PC-3 (cell line): ENCODE results near the gene PIM3. TPM values are rescaled to one million over a fixed set of nuclear protein-coding genes. Genes with fewer than 3 reads are reported as not detected.

Experiments
- ATAC-seq: fragments of 200-7000 bp; cut with Tn5 transposase; 2 replicates; pipeline ENCODE4 v1.9.1; 2020; ENCODE audit warnings: mild to moderate bottlenecking, moderate library complexity
- BruUV-seq: library from RNA; stranded (reverse); fragments of 400-500 nt; replicated peaks from 2 replicates; lab custom pipeline; 2021; lab: Mats Ljungman, UMichigan
- CTCF ChIA-PET: fragments of 300-600 bp; sonication (Branson Sonifier 250); formaldehyde crosslinking; loops from one replicate; lab custom pipeline; 2022; ENCODE audit warnings: antibody characterized with exemption; lab: Charles Lee
- POLR2A ChIA-PET: fragments of 300-600 bp; sonication (Branson Sonifier 250); formaldehyde crosslinking; loops from one replicate; lab custom pipeline; 2022; ENCODE audit warnings: antibody characterized with exemption; ENCODE audit not compliant: unreplicated experiment; lab: Charles Lee
- DNase-seq: peaks from one replicate; pipeline ENCODE4 v3.0.0-alpha.2; 2015
- H2AFZ ChIP-seq: fragments of 300-600 bp; sonication (generic); 2 replicates; pipeline ENCODE4 v1.6.0; 2016; ENCODE audit warnings: antibody characterized with exemption, low read length
- H3F3A ChIP-seq: fragments of 300-600 bp; sonication (generic); one replicate; pipeline ENCODE4 v1.6.0; 2017; ENCODE audit warnings: antibody characterized with exemption, low read length, control low read depth, mild to moderate bottlenecking; ENCODE audit not compliant: unreplicated experiment
- H3K27ac ChIP-seq: fragments of 300-600 bp; sonication (generic); 2 replicates; pipeline ENCODE4 v1.5.1; 2016; ENCODE audit warnings: mild to moderate bottlenecking, low read length
- H3K27me3 ChIP-seq: fragments of 300-600 bp; sonication (generic); 2 replicates; pipeline ENCODE4 v1.6.1; 2016; ENCODE audit warnings: low read length, mixed read lengths
- H3K36me3 ChIP-seq: fragments of 300-600 bp; sonication (generic); 2 replicates; pipeline ENCODE4 v1.6.1; 2016; ENCODE audit warnings: low read depth, mixed run types, low read length, mixed read lengths
- H3K4me1 ChIP-seq: fragments of 300-600 bp; sonication (generic); 2 replicates; pipeline ENCODE4 v1.5.1; 2016; ENCODE audit warnings: low read length; ENCODE audit not compliant: insufficient read depth
- H3K4me2 ChIP-seq: fragments of 300-600 bp; sonication (generic); 2 replicates; pipeline ENCODE4 v1.6.0; 2016; ENCODE audit warnings: low read length
- H3K4me3 ChIP-seq: fragments of 300-600 bp; sonication (generic); 2 replicates; pipeline ENCODE4 v1.5.1; 2016; ENCODE audit warnings: mild to moderate bottlenecking, low read length, mixed read lengths
- H3K79me2 ChIP-seq: fragments of 300-600 bp; sonication (generic); 2 replicates; pipeline ENCODE4 v1.6.1; 2017; ENCODE audit warnings: low read length, mixed read lengths
- H3K9ac ChIP-seq: fragments of 300-600 bp; sonication (generic); 2 replicates; pipeline ENCODE4 v1.6.0; 2016; ENCODE audit warnings: mild to moderate bottlenecking, low read length
- H3K9me2 ChIP-seq: fragments of 300-600 bp; sonication (generic); replicated peaks from 2 replicates; pipeline ENCODE4 v1.6.1; 2016; ENCODE audit warnings: mixed run types, low read length, mixed read lengths
- H3K9me3 ChIP-seq: fragments of 300-600 bp; sonication (generic); 2 replicates; pipeline ENCODE4 v1.6.1; 2016; ENCODE audit warnings: low read length, mixed read lengths
- H4K20me1 ChIP-seq: fragments of 300-600 bp; sonication (generic); 2 replicates; pipeline ENCODE4 v1.6.1; 2016; ENCODE audit warnings: low read length, mixed read lengths
- EZH2 ChIP-seq: fragments of 300-600 bp; sonication (generic); IDR thresholded peaks from one replicate; pipeline ENCODE4 v1.6.1; 2017; ENCODE audit warnings: antibody characterized with exemption, mild to moderate bottlenecking, low read length; ENCODE audit not compliant: unreplicated experiment
- EZH2phosphoT487 ChIP-seq: fragments of 300-600 bp; sonication (generic); IDR thresholded peaks from 2 replicates; pipeline ENCODE4 v1.6.1; 2018; ENCODE audit warnings: mild to moderate bottlenecking, antibody characterized with exemption, low read length, borderline replicate concordance
- intact Hi-C: fragments of 100-400 bp; cut with micrococcal nuclease; formaldehyde crosslinking; loops from 2 replicates; pipeline ENCODE4 v1.9.0; 2023
- total RNA-seq: library from RNA; depleted of rRNA; stranded (reverse); fragments of >200 nt; gene quantifications from 2 replicates; pipeline ENCODE4 v1.2.3, GENCODE V29; 2014
- TF ChIP-seq, protein P1 (sequence below): fragments of 300-600 bp; sonication (generic); conservative IDR thresholded peaks from 2 replicates; pipeline ENCODE4 v1.5.1; 2017; ENCODE audit warnings: antibody characterized with exemption, low read depth, mild to moderate bottlenecking, low read length

The PIM3 gene
- total RNA-seq, 1 experiment from 2014 or later: 61.7 TPM

DNA sequence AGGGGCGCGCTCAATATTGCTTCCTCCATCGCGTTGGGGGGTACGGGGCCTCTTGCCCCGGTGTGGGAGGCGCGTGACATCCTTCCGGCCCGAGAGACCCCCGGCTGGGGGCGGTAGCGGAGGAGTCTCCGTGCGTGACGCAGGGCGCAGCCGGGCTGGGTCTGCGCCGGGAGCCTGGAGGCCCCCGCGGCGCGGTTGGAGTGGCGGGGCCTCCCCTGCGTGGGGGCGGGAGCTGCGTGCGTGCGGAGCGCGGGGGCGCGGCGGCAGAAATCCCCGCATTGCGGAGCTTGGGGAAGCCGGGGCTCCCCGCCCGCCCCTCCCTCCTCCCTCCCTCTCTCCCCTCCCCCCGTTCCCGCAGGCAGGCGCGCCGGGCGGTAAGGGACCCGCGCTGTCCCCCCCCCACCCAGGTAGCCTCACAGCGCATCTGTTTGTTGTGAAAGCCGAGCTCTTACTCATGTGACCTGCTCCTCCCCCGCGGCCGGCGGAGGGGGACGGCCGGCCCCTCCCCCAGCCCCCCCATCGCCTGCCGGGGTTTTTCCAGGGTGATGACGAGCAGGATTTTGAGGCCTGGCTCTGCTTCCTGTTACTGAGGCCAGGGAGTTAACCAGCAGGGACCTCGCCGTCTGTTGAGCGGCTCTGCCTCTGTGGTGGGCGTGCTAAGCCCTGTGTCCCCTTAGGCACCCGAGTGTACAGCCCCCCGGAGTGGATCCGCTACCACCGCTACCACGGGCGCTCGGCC lies 1.6 kb downstream of the PIM3 start:
- Histone ChIP-seq H3K4me2 (peak overlapping the region; percentile 91), H3K4me1 (peaks cover 26% of the 10 kb centered on the region), H3K9me2 (no peaks in the 10 kb centered on the region), H3K27me3 (no peaks in the 10 kb centered on the region), H3K9ac (peak overlapping the region; percentile 78), H2AFZ (no peak overlapping the region), H3K79me2 (peaks cover 34% of the 10 kb centered on the region), H3K27ac (peak overlapping the region; percentile 59), H4K20me1 (peaks cover 25% of the 10 kb centered on the region), H3K9me3 (no peaks in the 10 kb centered on the region), H3K36me3 (peaks cover 19% of the 10 kb centered on the region), H3F3A (no peaks in the 10 kb centered on the region), H3K4me3 (peak overlapping the region; percentile 89)
- peak; percentile 16 for ATAC-seq
- ChIA-PET POLR2A (interaction anchor here (0.6 to 0.7 kb wide), 2 partner anchors 13 to 192 kb away, joined by 4 read pairs; no protein-coding TSS in a partner anchor), CTCF (no interaction called here)
- peak; percentile 83 for DNase-seq
- BruUV-seq: no TSS peak
- TF ChIP-seq EZH2: no peak
- TF ChIP-seq, protein P1, sequence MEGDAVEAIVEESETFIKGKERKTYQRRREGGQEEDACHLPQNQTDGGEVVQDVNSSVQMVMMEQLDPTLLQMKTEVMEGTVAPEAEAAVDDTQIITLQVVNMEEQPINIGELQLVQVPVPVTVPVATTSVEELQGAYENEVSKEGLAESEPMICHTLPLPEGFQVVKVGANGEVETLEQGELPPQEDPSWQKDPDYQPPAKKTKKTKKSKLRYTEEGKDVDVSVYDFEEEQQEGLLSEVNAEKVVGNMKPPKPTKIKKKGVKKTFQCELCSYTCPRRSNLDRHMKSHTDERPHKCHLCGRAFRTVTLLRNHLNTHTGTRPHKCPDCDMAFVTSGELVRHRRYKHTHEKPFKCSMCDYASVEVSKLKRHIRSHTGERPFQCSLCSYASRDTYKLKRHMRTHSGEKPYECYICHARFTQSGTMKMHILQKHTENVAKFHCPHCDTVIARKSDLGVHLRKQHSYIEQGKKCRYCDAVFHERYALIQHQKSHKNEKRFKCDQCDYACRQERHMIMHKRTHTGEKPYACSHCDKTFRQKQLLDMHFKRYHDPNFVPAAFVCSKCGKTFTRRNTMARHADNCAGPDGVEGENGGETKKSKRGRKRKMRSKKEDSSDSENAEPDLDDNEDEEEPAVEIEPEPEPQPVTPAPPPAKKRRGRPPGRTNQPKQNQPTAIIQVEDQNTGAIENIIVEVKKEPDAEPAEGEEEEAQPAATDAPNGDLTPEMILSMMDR: no peak
- TF ChIP-seq EZH2phosphoT487: no peak
- intact Hi-C loops: no loop called here

GRCh38 chr22:49962751-49963646 lies 2.4 kb downstream of the PIM3 start:
- Histone ChIP-seq H3K36me3 (peaks cover 19% of the 10 kb centered on the region), H3K4me2 (peak overlapping the region; percentile 91), H3K4me1 (peaks cover 26% of the 10 kb centered on the region), H3K27me3 (no peaks in the 10 kb centered on the region), H3K27ac (peak overlapping the region; percentile 59), H3F3A (no peaks in the 10 kb centered on the region), H4K20me1 (peaks cover 25% of the 10 kb centered on the region), H3K9me3 (no peaks in the 10 kb centered on the region), H3K4me3 (peak overlapping the region; percentile 89), H3K9me2 (no peaks in the 10 kb centered on the region), H2AFZ (no peak overlapping the region), H3K79me2 (peaks cover 34% of the 10 kb centered on the region), H3K9ac (peak overlapping the region; percentile 78)
- ChIA-PET CTCF (no interaction called here), POLR2A (interaction anchor here (0.7 kb wide), 1 partner anchor 14 kb away, joined by 4 read pairs; no protein-coding TSS in a partner anchor)
- ATAC-seq (no peak), DNase-seq (no peak)
- intact Hi-C loops: no loop called here
- TF ChIP-seq EZH2 (no peak), EZH2phosphoT487 (no peak)
- TF ChIP-seq, protein P1: no peak
- no TSS peak for BruUV-seq
